ENCODE measurements around the gene QRICH2. TPM values are rescaled to one million over a fixed set of nuclear protein-coding genes. Genes with fewer than 3 reads are reported as not detected.

QRICH2 gene
- total RNA-seq, 4 donors from 2014 or later: 2.3 to 3.1 (median 2.7) TPM

- H3K4me1 ChIP-seq: no peaks in the 10 kb centered on the region
- H3K27me3 ChIP-seq: no peaks in the 10 kb centered on the region
- WGBS: 95% methylated on average over 14 of the region's 14 CpGs
- H3K36me3 ChIP-seq: peaks cover 62% of the 10 kb centered on the region
- no peak overlapping the region for H3K27ac ChIP-seq
- no peaks in the 10 kb centered on the region for H3K9me3 ChIP-seq
- TF ChIP-seq EP300 (IDR thresholded peaks at IDR 0.05) (no peak), POLR2A (IDR thresholded peaks at IDR 0.05) (no peak), CTCF (IDR thresholded peaks at IDR 0.05) (no peak), POLR2AphosphoS5 (IDR thresholded peaks at IDR 0.05) (no peak)
- no peak overlapping the region for H3K4me3 ChIP-seq
- no peak for DNase-seq (ENCODE audit: low spot score in 2 of 2)
Observed at GRCh38 chr17:76345377-76345974, 37.4 kb upstream of the QRICH2 start.

- no peaks in the 10 kb centered on the region for H3K27me3 ChIP-seq
- H3K27ac ChIP-seq: no peak overlapping the region
- H3K4me3 ChIP-seq: no peak overlapping the region
- H3K36me3 ChIP-seq: peaks cover 60% of the 10 kb centered on the region
- no peaks in the 10 kb centered on the region for H3K4me1 ChIP-seq
- TF ChIP-seq POLR2A (IDR thresholded peaks at IDR 0.05) (no peak), POLR2AphosphoS5 (IDR thresholded peaks at IDR 0.05) (no peak), EP300 (IDR thresholded peaks at IDR 0.05) (no peak), CTCF (IDR thresholded peaks at IDR 0.05) (no peak)
- 95% methylated on average over 7 of the region's 7 CpGs for WGBS
- DNase-seq (ENCODE audit: low spot score in 2 of 2): no peak
- H3K9me3 ChIP-seq: no peaks in the 10 kb centered on the region
Observed at GRCh38 chr17:76343106-76343505, 35.0 kb upstream of the QRICH2 start.

DNA sequence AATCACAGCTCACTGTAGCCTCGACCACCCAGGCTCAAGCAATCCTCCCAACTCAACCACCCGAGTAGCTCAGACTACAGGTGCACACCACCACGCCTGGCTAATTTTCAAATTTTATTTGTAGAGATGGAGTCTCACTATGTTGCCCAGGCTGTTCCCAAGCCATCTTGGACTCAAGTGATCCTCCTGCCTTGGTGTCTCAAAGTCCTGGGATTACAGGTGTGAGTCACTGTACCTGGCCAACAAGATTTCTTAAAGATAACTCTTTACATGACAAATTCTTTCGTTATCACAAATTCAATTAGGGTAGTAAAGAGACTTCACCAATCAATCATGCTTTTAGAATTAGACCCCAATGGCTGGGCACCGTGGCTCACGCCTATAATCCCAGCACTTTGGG lies 33.2 kb upstream of the QRICH2 start:
- 97% methylated on average over 6 of the region's 6 CpGs for WGBS
- H3K9me3 ChIP-seq: no peaks in the 10 kb centered on the region
- no peak overlapping the region for H3K4me3 ChIP-seq
- no peaks in the 10 kb centered on the region for H3K4me1 ChIP-seq
- H3K27ac ChIP-seq: no peak overlapping the region
- no peak for DNase-seq (ENCODE audit: low spot score in 2 of 2)
- no peaks in the 10 kb centered on the region for H3K27me3 ChIP-seq
- TF ChIP-seq POLR2A (IDR thresholded peaks at IDR 0.05) (no peak), CTCF (IDR thresholded peaks at IDR 0.05) (no peak), EP300 (IDR thresholded peaks at IDR 0.05) (no peak), POLR2AphosphoS5 (IDR thresholded peaks at IDR 0.05) (no peak)
- peaks cover 42% of the 10 kb centered on the region for H3K36me3 ChIP-seq

- H3K4me3 ChIP-seq: no peak overlapping the region
- no peak for DNase-seq (ENCODE audit: low spot score in 2 of 2)
- peaks cover 7% of the 10 kb centered on the region for H3K36me3 ChIP-seq
- H3K27ac ChIP-seq: no peak overlapping the region
- H3K27me3 ChIP-seq: no peaks in the 10 kb centered on the region
- TF ChIP-seq EP300 (IDR thresholded peaks at IDR 0.05): no peak
- TF ChIP-seq POLR2A (IDR thresholded peaks at IDR 0.05): no peak
- TF ChIP-seq CTCF (IDR thresholded peaks at IDR 0.05): no peak
- no peak for TF ChIP-seq POLR2AphosphoS5 (IDR thresholded peaks at IDR 0.05)
- WGBS: 89% methylated on average over 6 of the region's 6 CpGs
- H3K9me3 ChIP-seq: no peaks in the 10 kb centered on the region
- H3K4me1 ChIP-seq: no peaks in the 10 kb centered on the region
Observed at GRCh38 chr17:76337413-76337777, 29.3 kb upstream of the QRICH2 start.

GRCh38 chr17:76336756-76337412 lies 28.8 kb upstream of the QRICH2 start:
- Histone ChIP-seq H3K36me3 (peaks cover 6% of the 10 kb centered on the region), H3K27me3 (no peaks in the 10 kb centered on the region), H3K27ac (no peak overlapping the region), H3K4me3 (no peak overlapping the region), H3K4me1 (no peaks in the 10 kb centered on the region), H3K9me3 (no peaks in the 10 kb centered on the region)
- WGBS: 82% methylated on average over 7 of the region's 7 CpGs
- no peak for DNase-seq (ENCODE audit: low spot score in 2 of 2)
- TF ChIP-seq POLR2AphosphoS5 (IDR thresholded peaks at IDR 0.05) (no peak), EP300 (IDR thresholded peaks at IDR 0.05) (no peak), CTCF (IDR thresholded peaks at IDR 0.05) (no peak), POLR2A (IDR thresholded peaks at IDR 0.05) (no peak)
